ENCODE data around the gene CCDC146.

Gene CCDC146

DNA sequence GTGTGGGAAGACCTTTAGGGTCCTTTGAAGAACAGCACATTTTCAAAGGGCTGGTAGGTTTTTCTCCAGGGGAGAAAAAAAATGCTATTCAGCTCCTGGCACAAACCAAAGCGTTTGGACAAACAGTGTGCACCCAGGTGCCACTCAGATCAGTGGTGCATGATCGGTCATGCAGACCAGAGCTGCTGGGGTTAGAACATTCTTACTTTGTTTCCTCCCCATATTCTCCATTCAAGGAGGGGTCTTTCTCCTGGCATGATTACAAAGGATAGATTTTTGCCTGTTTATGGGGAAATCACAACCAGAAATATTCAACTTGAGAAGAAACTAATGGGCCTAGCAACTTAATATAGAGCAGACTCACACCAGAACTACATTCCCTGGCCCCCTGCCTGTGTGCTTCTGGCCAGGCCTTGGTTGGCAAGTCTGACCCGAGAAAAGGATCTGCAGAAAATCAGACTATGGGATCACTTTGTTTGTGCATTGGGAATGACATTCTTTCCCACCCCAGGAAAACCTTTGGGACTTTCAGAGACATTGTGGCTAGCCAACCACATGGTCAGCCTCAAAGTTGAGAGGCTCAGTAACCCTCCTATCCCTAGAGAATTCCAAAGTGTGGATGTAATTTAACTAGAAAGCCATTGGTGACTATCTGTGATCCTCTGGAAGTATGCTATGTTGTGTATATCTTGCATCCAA is 159.5 kb downstream of the CCDC146 start:
- H3K4me1 Mint-ChIP-seq (ENCODE audit: low read depth), result peaks cover 13% of the 10 kb centered on the region
- intact Hi-C loops (cut with micrococcal nuclease), result no loop called here
- H3K27ac Mint-ChIP-seq, result no peak overlapping the region
- H3K9me3 Mint-ChIP-seq, result peaks cover 9% of the 10 kb centered on the region
- H3K27me3 Mint-ChIP-seq, result no peaks in the 10 kb centered on the region
- H3K4me3 Mint-ChIP-seq, result no peak overlapping the region
- no peaks in the 10 kb centered on the region for H3K36me3 Mint-ChIP-seq (ENCODE audit: low read depth)

DNA sequence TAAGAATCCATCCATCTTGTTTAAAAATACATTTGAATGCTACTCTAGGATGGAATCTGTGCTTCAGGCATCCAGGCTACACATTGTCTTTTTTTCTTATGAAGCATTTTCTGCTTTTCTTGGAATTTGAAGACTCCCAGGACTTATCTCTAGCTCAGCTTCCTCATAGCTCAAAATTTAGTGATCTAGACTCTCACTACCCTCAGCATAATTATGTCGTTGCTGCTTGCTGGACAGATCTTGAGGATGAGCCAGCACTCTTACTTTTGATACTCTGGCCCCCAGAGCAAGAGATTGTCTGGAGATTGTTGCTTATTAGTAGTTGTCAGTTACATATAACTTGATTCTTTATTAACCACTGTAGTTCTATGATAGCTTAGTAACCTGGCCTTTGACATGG is 160.5 kb downstream of the CCDC146 start:
- Mint-ChIP-seq H3K4me1 (ENCODE audit: low read depth) (peaks cover 12% of the 10 kb centered on the region), H3K9me3 (peaks cover 9% of the 10 kb centered on the region), H3K36me3 (ENCODE audit: low read depth) (no peaks in the 10 kb centered on the region), H3K4me3 (no peak overlapping the region), H3K27ac (no peak overlapping the region), H3K27me3 (no peaks in the 10 kb centered on the region)
- intact Hi-C loops (cut with micrococcal nuclease), result no loop called here

DNA sequence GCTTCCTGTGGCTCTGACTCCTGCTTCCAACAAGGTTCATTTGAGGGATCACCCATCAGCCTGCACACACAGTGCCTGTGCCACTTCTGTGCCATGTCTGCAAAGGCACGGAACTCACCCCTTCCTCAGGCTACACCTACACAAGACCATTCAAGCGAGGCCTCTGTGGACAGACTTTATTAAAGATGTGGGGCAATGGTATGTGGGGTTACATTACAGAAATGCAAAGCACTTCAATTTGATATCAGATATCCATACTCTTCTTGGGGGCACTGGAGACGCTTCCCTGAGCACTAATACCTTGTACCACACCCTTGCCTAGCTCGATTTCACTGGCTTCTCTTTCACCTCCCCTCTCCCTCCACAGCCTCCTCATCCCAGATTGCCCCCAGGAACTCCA is 161.6 kb downstream of the CCDC146 start:
- Mint-ChIP-seq H3K4me1 (ENCODE audit: low read depth) (peaks cover 21% of the 10 kb centered on the region), H3K27ac (no peak overlapping the region)
- intact Hi-C loops (cut with micrococcal nuclease), result no loop called here

DNA sequence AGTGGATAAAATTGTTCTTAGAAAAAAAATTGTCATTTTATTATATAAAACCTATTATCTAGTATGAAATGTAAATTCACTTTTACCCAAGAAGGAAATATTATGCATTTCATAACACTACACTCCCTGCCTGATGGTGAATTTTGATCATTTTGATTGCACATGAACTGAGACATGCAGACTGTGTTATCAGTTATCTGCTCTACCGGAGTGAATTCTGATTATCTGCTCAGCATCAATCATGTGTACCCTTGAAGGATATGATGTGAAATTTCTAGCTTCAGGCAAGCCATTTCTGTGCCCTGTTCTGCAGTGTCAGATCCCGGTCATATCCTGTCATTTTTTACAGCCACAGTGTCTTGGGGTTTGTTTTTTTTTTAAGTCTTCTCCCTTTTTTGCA is 162.2 kb downstream of the CCDC146 start:
- peaks cover 9% of the 10 kb centered on the region for H3K9me3 Mint-ChIP-seq
- no peak overlapping the region for H3K27ac Mint-ChIP-seq
- H3K27me3 Mint-ChIP-seq, result no peaks in the 10 kb centered on the region
- H3K36me3 Mint-ChIP-seq (ENCODE audit: low read depth), result no peaks in the 10 kb centered on the region
- intact Hi-C loops (cut with micrococcal nuclease), result no loop called here
- H3K4me3 Mint-ChIP-seq, result no peak overlapping the region
- peaks cover 26% of the 10 kb centered on the region for H3K4me1 Mint-ChIP-seq (ENCODE audit: low read depth)

More for the DNA sequence above, 161.6 kb downstream of the CCDC146 start:
- H3K36me3 Mint-ChIP-seq (ENCODE audit: low read depth), result no peaks in the 10 kb centered on the region
- no peaks in the 10 kb centered on the region for H3K27me3 Mint-ChIP-seq
- H3K4me3 Mint-ChIP-seq, result no peak overlapping the region
- peaks cover 9% of the 10 kb centered on the region for H3K9me3 Mint-ChIP-seq

DNA sequence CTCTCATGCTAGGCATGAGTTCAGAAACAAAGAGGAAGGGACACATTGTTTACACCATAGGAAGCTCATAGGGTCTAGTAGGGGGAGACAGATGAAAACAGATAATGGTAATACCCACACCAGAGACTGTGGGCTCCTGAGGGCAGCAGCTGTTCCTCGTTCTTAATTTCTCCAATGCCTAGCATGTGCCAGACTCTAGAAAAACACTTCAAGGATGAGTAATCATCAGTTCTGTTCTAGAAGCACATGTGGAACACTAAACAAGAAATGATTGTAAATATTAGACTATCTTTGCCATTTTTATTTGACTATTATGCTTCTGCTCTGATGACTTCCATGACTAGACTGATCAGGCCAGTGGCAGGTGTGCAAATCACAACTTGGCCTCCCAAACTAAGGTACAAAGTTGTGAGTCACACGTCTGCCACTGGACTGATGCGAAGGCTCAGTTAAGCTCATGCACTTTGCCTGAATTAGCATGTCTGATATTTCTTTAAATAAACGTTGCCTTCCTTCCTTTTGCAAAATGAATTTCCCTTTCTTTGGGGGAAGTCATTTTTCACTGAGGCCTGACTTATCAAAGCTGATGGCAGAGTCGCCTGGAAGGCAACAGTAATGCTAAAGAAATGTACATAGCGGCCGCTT is 166.4 kb downstream of the CCDC146 start:
- Mint-ChIP-seq H3K27me3 (no peaks in the 10 kb centered on the region), H3K4me1 (ENCODE audit: low read depth) (peaks cover 14% of the 10 kb centered on the region), H3K36me3 (ENCODE audit: low read depth) (peaks cover 7% of the 10 kb centered on the region), H3K27ac (no peak overlapping the region), H3K4me3 (no peak overlapping the region), H3K9me3 (peaks cover 9% of the 10 kb centered on the region)
- intact Hi-C loops (cut with micrococcal nuclease), result no loop called here

DNA sequence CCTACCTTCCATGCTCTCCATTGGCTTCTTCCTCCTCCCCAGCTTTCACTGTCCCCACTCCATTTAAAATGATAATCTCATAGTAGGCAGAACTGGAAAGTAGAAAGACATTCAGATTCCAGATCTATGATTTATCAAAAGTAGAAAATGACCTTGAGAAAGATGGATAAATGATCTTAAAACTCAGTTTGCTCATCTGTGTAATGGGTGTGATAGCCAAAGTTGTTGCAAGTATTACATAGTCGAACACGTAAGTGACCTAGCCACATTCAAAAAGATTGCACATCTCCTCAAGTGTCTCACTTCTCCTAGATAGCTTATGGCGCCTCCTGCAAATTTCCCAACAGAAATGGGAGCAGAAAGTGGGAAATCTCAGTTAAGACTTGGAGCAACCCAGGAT is 167.0 kb downstream of the CCDC146 start:
- Mint-ChIP-seq H3K4me1 (ENCODE audit: low read depth) (peaks cover 14% of the 10 kb centered on the region), H3K36me3 (ENCODE audit: low read depth) (peaks cover 9% of the 10 kb centered on the region), H3K27me3 (no peaks in the 10 kb centered on the region), H3K9me3 (peaks cover 9% of the 10 kb centered on the region), H3K4me3 (no peak overlapping the region), H3K27ac (no peak overlapping the region)
- intact Hi-C loops (cut with micrococcal nuclease), result no loop called here

DNA sequence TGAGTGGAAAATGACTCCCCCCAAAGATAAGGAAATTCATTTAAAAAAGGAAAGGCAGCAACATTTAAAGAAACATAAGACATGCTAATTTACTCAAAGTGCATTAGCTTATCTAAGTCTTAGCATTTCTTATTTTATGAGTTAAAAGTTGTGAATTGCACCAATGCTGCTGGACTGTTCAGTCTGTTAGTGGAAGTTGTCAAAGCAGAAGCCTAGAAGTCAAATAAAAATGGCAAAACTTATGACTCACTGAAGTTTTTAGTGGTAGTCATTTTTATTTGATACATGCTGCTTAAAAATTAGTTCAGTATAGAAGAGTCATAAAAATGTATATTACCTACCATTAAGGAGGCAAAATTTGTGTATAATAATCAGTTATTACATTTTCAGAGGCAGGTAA is 168.0 kb downstream of the CCDC146 start:
- H3K36me3 Mint-ChIP-seq (ENCODE audit: low read depth), result peaks cover 9% of the 10 kb centered on the region
- H3K27me3 Mint-ChIP-seq, result no peaks in the 10 kb centered on the region
- no peak overlapping the region for H3K4me3 Mint-ChIP-seq
- H3K9me3 Mint-ChIP-seq, result peaks cover 9% of the 10 kb centered on the region
- H3K27ac Mint-ChIP-seq, result no peak overlapping the region
- intact Hi-C loops (cut with micrococcal nuclease), result no loop called here
- peaks cover 14% of the 10 kb centered on the region for H3K4me1 Mint-ChIP-seq (ENCODE audit: low read depth)

DNA sequence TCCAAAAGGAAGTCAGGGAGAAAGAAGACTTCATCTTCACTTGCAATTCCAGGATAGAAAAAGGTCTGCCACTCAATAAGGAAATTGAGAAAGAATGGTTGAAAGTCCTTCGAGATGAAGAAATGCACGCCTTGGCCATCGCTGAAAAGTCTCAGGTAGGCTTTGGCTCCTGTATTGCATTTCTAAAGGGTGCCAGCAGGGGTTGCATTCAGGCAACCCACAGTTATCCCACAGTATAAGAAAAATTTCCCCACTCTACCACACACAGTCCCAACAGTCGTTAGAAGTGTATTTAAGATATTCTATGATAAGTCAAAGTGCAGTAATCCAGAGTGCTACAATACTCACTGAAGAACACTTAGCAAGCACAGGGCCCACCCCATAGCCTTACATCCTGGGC is 170.6 kb downstream of the CCDC146 start:
- Mint-ChIP-seq H3K4me3 (no peak overlapping the region), H3K27ac (no peak overlapping the region), H3K9me3 (peaks cover 10% of the 10 kb centered on the region), H3K4me1 (ENCODE audit: low read depth) (peaks cover 14% of the 10 kb centered on the region), H3K36me3 (ENCODE audit: low read depth) (peaks cover 9% of the 10 kb centered on the region), H3K27me3 (no peaks in the 10 kb centered on the region)
- intact Hi-C loops (cut with micrococcal nuclease), result no loop called here

DNA sequence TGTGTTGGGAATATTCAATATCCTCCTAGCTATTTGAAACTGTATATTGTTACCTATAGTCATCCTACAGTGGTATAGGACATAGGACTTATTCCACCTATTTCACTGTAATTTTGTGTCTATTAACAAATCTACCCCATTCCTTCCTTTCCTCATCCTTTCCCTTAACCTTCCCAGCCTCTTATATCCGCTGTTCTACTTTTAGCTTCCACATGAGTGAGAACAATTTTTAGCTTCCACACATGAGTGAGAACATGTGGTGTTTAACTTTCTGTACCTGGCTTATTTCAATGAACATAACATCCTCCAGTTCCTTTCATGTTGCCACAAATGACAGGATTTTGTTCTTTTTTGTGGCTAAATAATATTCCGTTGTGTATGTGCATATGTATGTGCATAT is 173.1 kb downstream of the CCDC146 start:
- intact Hi-C loops (cut with micrococcal nuclease), result no loop called here
- Mint-ChIP-seq H3K27me3 (no peaks in the 10 kb centered on the region), H3K36me3 (ENCODE audit: low read depth) (peaks cover 9% of the 10 kb centered on the region)

DNA sequence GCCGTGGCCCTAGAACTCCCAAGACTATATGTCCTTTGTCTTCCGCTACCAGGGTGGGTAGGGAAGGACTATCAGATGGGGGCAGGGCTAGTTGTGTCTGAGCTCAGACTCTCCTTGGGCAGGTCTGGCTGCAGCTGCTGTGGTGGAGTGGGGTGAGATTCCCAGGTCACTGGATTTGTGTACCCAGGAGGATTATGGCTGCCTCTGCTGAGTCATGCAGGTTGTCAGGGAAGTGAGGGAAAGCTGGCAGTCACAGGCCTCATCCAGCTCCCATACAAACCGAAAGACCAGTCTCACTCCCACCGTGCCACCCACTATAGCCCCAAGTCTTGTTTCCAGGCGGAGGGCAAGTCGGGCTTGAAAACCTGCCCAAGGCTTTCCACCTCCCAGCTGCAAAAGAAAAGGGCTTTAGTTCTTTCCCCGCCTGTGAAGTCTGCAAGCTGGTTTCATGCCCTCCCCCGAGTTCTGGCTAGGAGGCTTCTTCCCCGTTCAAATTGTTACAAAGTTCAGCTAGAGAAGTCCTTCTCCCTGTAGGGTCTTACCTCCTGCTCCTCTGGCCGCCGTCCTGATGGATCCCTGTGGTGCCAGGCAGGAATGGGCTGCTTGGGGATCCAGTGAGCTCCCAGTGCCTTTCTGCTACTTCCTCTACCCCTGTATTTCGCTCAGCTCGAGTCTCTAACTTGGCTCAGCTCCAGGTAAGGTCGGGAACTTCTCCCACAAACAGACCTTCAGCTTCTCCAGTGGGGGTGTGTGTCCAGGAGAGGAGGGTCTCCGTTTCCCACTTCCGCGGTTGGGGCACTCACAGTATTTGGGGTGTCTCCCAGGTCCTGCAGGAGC is 184.0 kb downstream of the CCDC146 start:
- no peak overlapping the region for H3K4me3 Mint-ChIP-seq

More for the DNA sequence above, 173.1 kb downstream of the CCDC146 start:
- H3K9me3 Mint-ChIP-seq, result peaks cover 19% of the 10 kb centered on the region
- H3K4me3 Mint-ChIP-seq, result no peak overlapping the region
- H3K4me1 Mint-ChIP-seq (ENCODE audit: low read depth), result no peaks in the 10 kb centered on the region
- H3K27ac Mint-ChIP-seq, result no peak overlapping the region

DNA sequence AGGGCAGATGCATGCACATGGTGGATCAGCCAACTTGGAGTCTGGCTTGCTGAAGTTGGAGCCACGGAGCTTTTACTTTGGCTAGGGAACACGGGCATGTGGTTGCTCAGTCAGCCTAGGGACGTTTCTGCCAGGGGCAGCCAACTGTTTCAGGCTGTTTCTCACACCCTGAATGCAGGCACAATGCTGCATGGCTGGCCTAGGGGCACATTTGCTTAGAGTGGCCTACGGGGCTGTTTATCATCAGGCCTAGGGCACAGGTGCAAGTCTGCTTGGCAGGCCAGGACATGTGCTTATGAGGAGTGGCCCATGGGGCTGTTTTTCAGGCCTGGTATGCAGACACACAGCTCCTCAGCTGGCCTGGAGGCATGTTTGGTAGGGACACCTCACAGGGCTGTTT is 186.4 kb downstream of the CCDC146 start:
- peaks cover 98% of the 10 kb centered on the region for H3K36me3 Mint-ChIP-seq (ENCODE audit: low read depth)

More for the DNA sequence above, 184.0 kb downstream of the CCDC146 start:
- Mint-ChIP-seq H3K9me3 (peaks cover 66% of the 10 kb centered on the region), H3K27ac (no peak overlapping the region), H3K36me3 (ENCODE audit: low read depth) (peaks cover 95% of the 10 kb centered on the region), H3K4me1 (ENCODE audit: low read depth) (peaks cover 19% of the 10 kb centered on the region), H3K27me3 (no peaks in the 10 kb centered on the region)
- intact Hi-C loops (cut with micrococcal nuclease), result no loop called here

DNA sequence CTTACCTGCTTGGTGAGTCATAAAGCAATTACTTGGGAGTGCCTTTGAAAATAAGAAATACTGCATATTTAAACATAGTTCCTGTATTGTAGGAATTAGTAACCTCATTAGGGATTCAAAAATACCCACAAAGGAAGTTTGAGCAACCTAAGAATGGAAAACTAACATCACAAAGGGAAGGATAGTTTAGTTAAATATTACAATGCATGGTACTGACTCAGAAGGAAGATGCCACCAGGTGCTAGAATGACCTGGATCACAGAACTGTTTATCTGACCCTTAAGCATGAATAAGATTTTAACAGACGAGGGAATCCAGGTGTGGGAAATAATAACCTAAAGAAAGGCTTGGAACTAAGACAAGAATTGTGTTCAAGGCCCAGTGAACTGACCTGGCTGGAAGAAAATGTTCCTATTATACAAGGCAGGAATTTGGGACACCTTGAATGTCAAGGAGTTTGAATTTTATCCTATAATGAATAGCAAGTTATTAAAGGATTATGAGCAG is 187.4 kb downstream of the CCDC146 start:
- H3K4me1 Mint-ChIP-seq (ENCODE audit: low read depth), result peaks cover 19% of the 10 kb centered on the region
- H3K27ac Mint-ChIP-seq, result no peak overlapping the region
- no peaks in the 10 kb centered on the region for H3K27me3 Mint-ChIP-seq
- intact Hi-C loops (cut with micrococcal nuclease), result no loop called here
- H3K9me3 Mint-ChIP-seq, result peaks cover 32% of the 10 kb centered on the region
- H3K4me3 Mint-ChIP-seq, result no peak overlapping the region
- H3K36me3 Mint-ChIP-seq (ENCODE audit: low read depth), result peaks cover 99% of the 10 kb centered on the region

More for the DNA sequence above, 186.4 kb downstream of the CCDC146 start:
- intact Hi-C loops (cut with micrococcal nuclease), result no loop called here
- H3K4me1 Mint-ChIP-seq (ENCODE audit: low read depth), result peaks cover 19% of the 10 kb centered on the region
- no peak overlapping the region for H3K4me3 Mint-ChIP-seq
- peaks cover 42% of the 10 kb centered on the region for H3K9me3 Mint-ChIP-seq
- no peak overlapping the region for H3K27ac Mint-ChIP-seq
- H3K27me3 Mint-ChIP-seq, result no peaks in the 10 kb centered on the region

DNA sequence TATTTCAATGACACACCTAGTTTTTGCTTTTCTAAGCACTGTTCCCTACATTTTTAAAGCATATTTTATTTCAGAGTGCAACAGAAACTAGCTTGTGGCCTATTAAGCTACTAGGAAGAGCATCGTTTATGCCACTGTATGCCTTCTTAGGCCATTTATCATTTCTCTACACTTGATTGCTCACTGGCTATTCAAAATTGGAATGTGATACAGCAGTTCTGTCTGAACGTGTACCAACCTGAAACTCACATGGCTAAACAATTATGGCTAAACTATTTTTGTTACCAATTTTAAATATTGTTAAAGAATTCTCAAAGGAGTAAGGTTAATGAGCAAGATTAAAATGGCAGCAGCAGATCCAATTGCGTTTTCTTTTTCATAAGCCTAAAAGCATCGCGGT is 188.6 kb downstream of the CCDC146 start:
- Mint-ChIP-seq H3K4me3 (no peak overlapping the region), H3K27me3 (no peaks in the 10 kb centered on the region), H3K27ac (no peak overlapping the region), H3K4me1 (ENCODE audit: low read depth) (peaks cover 22% of the 10 kb centered on the region), H3K36me3 (ENCODE audit: low read depth) (peaks cover 99% of the 10 kb centered on the region), H3K9me3 (peaks cover 20% of the 10 kb centered on the region)
- intact Hi-C loops (cut with micrococcal nuclease), result no loop called here

DNA sequence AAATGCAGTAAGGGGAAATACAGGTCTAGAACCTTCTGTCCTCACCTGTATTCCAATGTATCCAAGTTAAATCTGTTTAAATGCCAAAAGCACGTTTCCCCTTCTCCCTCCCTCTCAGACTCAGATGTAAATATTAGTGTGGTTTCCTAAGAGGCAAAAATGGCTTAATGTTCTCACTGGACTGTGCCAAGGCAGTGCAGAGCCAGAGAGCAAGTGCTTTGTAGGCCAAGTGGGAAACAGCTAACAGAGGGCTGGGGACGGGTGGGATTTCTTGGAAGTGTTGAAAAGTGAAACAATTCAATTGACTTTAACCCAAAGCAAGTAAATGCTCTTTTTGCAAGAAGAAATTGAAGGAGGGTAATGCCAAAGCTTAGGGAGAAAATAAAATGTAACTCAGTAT is 190.7 kb downstream of the CCDC146 start:
- Mint-ChIP-seq H3K4me1 (ENCODE audit: low read depth) (peaks cover 14% of the 10 kb centered on the region), H3K36me3 (ENCODE audit: low read depth) (peaks cover 100% of the 10 kb centered on the region), H3K4me3 (no peak overlapping the region), H3K27me3 (no peaks in the 10 kb centered on the region), H3K9me3 (peaks cover 2% of the 10 kb centered on the region), H3K27ac (no peak overlapping the region)
- intact Hi-C loops (cut with micrococcal nuclease), result no loop called here
